Lower leg skin (tissue), 3 donors: ENCODE results near the gene IL3.

ENCODE experiments used
- CTCF ChIP-seq, 3 donors: fragments of 450-650 bp; IDR thresholded peaks; one replicate each; pipeline ENCODE4 v1.5.1; 2016; ENCODE audit warnings: antibody characterized with exemption in 3 of 3, mild to moderate bottlenecking in 3 of 3, moderate library complexity in 2 of 3
- POLR2A ChIP-seq, 2 donors: fragments of 450-650 bp; IDR thresholded peaks; one replicate each; pipeline ENCODE4 v1.6.1; 2016 to 2017; ENCODE audit warnings: antibody characterized with exemption in 2 of 2, mild to moderate bottlenecking in 1 of 2, moderate library complexity in 1 of 2

- TF ChIP-seq CTCF (IDR thresholded peaks at IDR 0.05) (no peak), POLR2A (IDR thresholded peaks at IDR 0.05) (no peak)
Measured at GRCh38 chr5:132055441-132055807, 5.0 kb upstream of the IL3 start.
